MM.1S (cell line): ENCODE data around the gene CHMP6.

ENCODE experiments used
- DNase-seq: peaks from one replicate; pipeline ENCODE4 v3.0.0-alpha.2; 2015
- H2AFZ ChIP-seq: fragments of 300-600 bp; sonication (generic); 2 replicates; pipeline ENCODE4 v1.6.0; 2016; ENCODE audit warnings: antibody characterized with exemption, low read length
- H3F3A ChIP-seq: fragments of 300-600 bp; sonication (generic); 2 replicates; pipeline ENCODE4 v1.6.1; 2016; ENCODE audit warnings: mild to moderate bottlenecking, antibody characterized with exemption, low read length, moderate library complexity, mixed read lengths; ENCODE audit not compliant: insufficient read depth
- H3K27ac ChIP-seq: fragments of 300-600 bp; sonication (generic); 2 replicates; pipeline ENCODE4 v1.5.1; 2016; ENCODE audit warnings: mild to moderate bottlenecking, low read length
- H3K27me3 ChIP-seq: fragments of 300-600 bp; sonication (generic); replicated peaks from 2 replicates; pipeline ENCODE4 v1.6.0; 2016; ENCODE audit warnings: low read length; ENCODE audit not compliant: insufficient read depth
- H3K36me3 ChIP-seq: fragments of 300-600 bp; sonication (generic); replicated peaks from 2 replicates; pipeline ENCODE4 v1.6.1; 2016; ENCODE audit warnings: mild to moderate bottlenecking, low read length, mixed read lengths; ENCODE audit not compliant: insufficient read depth
- H3K4me1 ChIP-seq: fragments of 300-600 bp; sonication (generic); 2 replicates; pipeline ENCODE4 v1.6.1; 2016; ENCODE audit warnings: low read length, mixed read lengths
- H3K4me2 ChIP-seq: fragments of 300-600 bp; sonication (generic); 2 replicates; pipeline ENCODE4 v1.6.0; 2016; ENCODE audit warnings: low read depth, low read length
- H3K4me3 ChIP-seq: fragments of 300-600 bp; sonication (generic); 2 replicates; pipeline ENCODE4 v1.5.1; 2016; ENCODE audit warnings: low read length, mixed read lengths
- H3K79me2 ChIP-seq: fragments of 300-600 bp; sonication (generic); 2 replicates; pipeline ENCODE4 v1.6.1; 2016; ENCODE audit warnings: mixed run types, low read length, mixed read lengths
- H3K9ac ChIP-seq: fragments of 300-600 bp; sonication (generic); 2 replicates; pipeline ENCODE4 v1.6.1; 2016; ENCODE audit warnings: low read length, mixed read lengths
- H3K9me2 ChIP-seq: fragments of 300-600 bp; sonication (generic); replicated peaks from 2 replicates; pipeline ENCODE4 v1.6.1; 2016; ENCODE audit warnings: mild to moderate bottlenecking, low read length, mixed read lengths; ENCODE audit not compliant: insufficient read depth
- H3K9me3 ChIP-seq: fragments of 300-600 bp; sonication (generic); replicated peaks from 2 replicates; pipeline ENCODE4 v1.6.1; 2016; ENCODE audit warnings: mild to moderate bottlenecking, low read length, mixed read lengths; ENCODE audit not compliant: insufficient read depth
- H4K20me1 ChIP-seq: fragments of 300-600 bp; sonication (generic); 2 replicates; pipeline ENCODE4 v1.6.1; 2016; ENCODE audit warnings: mild to moderate bottlenecking, low read length, moderate library complexity, mixed read lengths; ENCODE audit not compliant: insufficient read depth
- EZH2 ChIP-seq: fragments of 300-600 bp; sonication (generic); optimal IDR thresholded peaks from 2 replicates; pipeline ENCODE3; 2017; ENCODE audit warnings: low read depth, mild to moderate bottlenecking, antibody characterized with exemption, low read length, mixed read lengths
- EZH2phosphoT487 ChIP-seq: fragments of 300-600 bp; sonication (generic); IDR thresholded peaks from 2 replicates; pipeline ENCODE4 v1.6.1; 2018; ENCODE audit warnings: antibody characterized with exemption, low read length
- TF ChIP-seq, protein P1 (sequence below): fragments of 300-600 bp; sonication (generic); IDR thresholded peaks from 2 replicates; pipeline ENCODE4 v1.5.1; 2016; ENCODE audit warnings: antibody characterized with exemption, low read length, mixed read lengths

CHMP6 gene

DNA sequence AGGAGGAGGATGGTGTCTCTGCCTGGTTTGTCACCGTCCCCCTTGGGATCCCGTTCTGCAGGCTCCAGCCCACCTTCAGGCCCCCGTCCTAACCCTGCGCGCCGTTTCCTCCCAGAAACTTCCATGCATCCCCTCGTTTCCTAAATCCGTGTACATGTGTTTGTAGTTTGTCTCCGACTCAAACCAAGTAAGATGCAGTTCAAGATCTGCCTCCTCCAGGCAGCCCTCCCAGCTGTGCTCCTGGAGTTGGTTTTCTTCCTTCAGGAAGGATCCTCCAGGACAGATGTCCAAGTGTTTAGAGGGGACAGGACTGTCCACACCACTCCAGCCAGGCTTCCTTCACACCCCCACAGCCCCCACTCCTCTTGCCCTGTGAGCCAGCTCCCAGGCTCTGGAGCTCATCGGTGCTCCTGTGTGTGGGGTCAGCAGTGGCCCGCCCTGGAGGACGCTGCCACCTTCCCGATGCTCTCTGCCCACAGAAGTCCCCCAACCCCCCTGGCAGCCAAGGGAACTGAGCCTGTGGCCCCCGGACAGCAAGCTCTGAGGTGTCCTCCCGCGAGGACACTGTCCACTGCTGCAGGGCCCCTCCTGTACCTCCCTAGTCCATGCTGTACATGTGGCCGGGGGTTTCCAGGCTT is 54.6 kb downstream of the CHMP6 start:
- DNase-seq, result no peak
- Histone ChIP-seq H4K20me1 (no peaks in the 10 kb centered on the region), H3K4me1 (peaks cover 10% of the 10 kb centered on the region), H3K4me3 (no peak overlapping the region), H3K9ac (no peak overlapping the region), H3K79me2 (no peaks in the 10 kb centered on the region), H3K27me3 (peaks cover 97% of the 10 kb centered on the region), H3K36me3 (no peaks in the 10 kb centered on the region), H2AFZ (no peak overlapping the region), H3K9me3 (no peaks in the 10 kb centered on the region), H3K9me2 (no peaks in the 10 kb centered on the region), H3K27ac (no peak overlapping the region), H3F3A (no peaks in the 10 kb centered on the region), H3K4me2 (no peak overlapping the region)
- TF ChIP-seq EZH2 (no peak), EZH2phosphoT487 (no peak)
- TF ChIP-seq, protein P1, sequence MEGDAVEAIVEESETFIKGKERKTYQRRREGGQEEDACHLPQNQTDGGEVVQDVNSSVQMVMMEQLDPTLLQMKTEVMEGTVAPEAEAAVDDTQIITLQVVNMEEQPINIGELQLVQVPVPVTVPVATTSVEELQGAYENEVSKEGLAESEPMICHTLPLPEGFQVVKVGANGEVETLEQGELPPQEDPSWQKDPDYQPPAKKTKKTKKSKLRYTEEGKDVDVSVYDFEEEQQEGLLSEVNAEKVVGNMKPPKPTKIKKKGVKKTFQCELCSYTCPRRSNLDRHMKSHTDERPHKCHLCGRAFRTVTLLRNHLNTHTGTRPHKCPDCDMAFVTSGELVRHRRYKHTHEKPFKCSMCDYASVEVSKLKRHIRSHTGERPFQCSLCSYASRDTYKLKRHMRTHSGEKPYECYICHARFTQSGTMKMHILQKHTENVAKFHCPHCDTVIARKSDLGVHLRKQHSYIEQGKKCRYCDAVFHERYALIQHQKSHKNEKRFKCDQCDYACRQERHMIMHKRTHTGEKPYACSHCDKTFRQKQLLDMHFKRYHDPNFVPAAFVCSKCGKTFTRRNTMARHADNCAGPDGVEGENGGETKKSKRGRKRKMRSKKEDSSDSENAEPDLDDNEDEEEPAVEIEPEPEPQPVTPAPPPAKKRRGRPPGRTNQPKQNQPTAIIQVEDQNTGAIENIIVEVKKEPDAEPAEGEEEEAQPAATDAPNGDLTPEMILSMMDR, result no peak

DNA sequence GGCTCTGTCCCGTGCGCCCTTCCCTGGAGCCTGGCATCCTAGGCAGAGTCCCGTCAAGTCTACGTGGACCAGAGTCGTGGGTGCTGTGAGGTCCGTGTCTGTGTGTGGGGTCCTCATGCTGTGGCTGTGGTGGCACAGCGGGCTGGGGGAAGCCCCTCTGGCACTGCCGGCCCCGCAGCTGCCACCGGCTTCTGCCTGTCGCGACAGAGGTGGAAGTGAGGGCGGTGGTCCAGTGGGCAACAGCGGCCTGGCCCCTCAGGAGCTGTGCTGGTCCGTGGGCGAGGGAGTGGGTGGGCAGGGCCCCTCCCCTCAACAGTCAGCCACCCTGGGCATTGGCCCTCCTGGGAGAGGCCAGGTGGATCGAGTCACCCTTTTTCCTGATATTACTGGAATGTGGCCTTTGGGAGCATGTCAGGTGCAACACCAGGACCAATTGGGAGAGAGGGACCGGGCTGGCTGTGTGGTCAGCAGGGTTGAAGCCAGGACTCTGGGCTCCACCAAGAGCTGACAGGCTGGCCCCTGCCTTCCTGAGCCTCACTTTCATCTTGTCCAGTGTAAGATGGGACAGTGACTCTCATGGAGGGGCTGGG is 55.2 kb downstream of the CHMP6 start:
- Histone ChIP-seq H3F3A (no peaks in the 10 kb centered on the region), H3K9me2 (no peaks in the 10 kb centered on the region), H4K20me1 (no peaks in the 10 kb centered on the region), H3K9ac (no peak overlapping the region), H3K4me2 (no peak overlapping the region), H3K79me2 (no peaks in the 10 kb centered on the region), H2AFZ (no peak overlapping the region), H3K4me3 (no peak overlapping the region), H3K4me1 (peaks cover 10% of the 10 kb centered on the region), H3K9me3 (no peaks in the 10 kb centered on the region), H3K36me3 (no peaks in the 10 kb centered on the region), H3K27me3 (peaks cover 97% of the 10 kb centered on the region), H3K27ac (no peak overlapping the region)
- DNase-seq, result no peak
- TF ChIP-seq EZH2 (no peak), EZH2phosphoT487 (no peak)
- TF ChIP-seq, protein P1, result no peak

DNA sequence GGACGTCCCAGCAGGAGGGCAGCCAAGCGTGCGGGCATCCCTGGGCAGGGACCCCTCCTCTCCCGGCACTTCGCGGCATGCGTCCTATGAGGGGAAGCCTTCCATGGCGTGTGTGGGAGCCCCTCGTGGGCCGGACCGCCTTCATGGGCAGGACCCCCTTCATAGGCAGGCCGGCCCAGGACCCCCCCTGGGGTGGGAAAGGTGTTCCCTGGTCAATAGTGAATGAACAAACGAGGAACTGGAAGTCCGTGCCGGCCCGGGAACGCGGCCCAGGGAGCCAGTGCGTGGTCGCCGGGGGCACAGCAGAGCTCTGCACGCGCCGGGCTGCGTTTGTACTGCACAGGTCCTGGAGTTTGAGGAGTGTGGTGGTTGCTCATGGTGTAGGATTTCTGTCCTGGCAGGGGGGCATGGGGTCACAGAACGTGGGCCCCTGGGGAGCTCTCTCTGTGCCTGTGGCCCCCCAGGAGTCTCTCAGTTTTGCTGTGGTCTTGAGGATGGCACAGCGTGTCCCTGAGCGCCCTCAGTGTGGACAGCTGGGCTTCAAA is 57.3 kb downstream of the CHMP6 start:
- Histone ChIP-seq H4K20me1 (no peaks in the 10 kb centered on the region), H3F3A (no peaks in the 10 kb centered on the region), H3K9ac (peak overlapping the region; percentile 41; the same call in 1 of the 2 replicates), H3K4me3 (no peak overlapping the region), H3K9me3 (no peaks in the 10 kb centered on the region), H3K36me3 (no peaks in the 10 kb centered on the region), H3K4me2 (peak overlapping the region; percentile 61; the same call in 1 of the 2 replicates), H2AFZ (no peak overlapping the region), H3K9me2 (no peaks in the 10 kb centered on the region), H3K79me2 (no peaks in the 10 kb centered on the region), H3K27me3 (peaks cover 96% of the 10 kb centered on the region), H3K4me1 (peaks cover 10% of the 10 kb centered on the region), H3K27ac (no peak overlapping the region)
- TF ChIP-seq, protein P1, result no peak
- TF ChIP-seq EZH2phosphoT487 (no peak), EZH2 (no peak)
- DNase-seq, result no peak
